Measurements from ENCODE around the gene SORT1.

DNA sequence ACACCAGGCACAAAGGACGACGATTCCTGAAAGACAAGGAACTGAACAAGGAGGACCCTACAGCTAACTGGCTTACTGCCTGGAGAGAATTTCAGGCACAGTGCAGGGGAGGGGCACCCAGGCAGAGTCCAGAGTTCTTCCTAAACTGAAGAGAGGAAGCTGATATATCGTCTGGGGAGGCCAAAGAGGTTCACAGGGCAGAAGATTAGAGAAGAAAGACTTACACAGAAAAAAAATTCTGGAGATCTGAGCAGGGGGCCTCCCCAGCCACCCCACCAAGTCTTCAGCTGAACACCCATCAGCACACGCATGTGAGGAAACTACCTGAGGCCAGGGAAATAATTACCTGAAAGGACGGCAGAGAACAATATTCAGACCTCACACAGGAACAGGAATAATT, 24.6 kb downstream of the SORT1 start:
- TF ChIP-seq, protein P1, sequence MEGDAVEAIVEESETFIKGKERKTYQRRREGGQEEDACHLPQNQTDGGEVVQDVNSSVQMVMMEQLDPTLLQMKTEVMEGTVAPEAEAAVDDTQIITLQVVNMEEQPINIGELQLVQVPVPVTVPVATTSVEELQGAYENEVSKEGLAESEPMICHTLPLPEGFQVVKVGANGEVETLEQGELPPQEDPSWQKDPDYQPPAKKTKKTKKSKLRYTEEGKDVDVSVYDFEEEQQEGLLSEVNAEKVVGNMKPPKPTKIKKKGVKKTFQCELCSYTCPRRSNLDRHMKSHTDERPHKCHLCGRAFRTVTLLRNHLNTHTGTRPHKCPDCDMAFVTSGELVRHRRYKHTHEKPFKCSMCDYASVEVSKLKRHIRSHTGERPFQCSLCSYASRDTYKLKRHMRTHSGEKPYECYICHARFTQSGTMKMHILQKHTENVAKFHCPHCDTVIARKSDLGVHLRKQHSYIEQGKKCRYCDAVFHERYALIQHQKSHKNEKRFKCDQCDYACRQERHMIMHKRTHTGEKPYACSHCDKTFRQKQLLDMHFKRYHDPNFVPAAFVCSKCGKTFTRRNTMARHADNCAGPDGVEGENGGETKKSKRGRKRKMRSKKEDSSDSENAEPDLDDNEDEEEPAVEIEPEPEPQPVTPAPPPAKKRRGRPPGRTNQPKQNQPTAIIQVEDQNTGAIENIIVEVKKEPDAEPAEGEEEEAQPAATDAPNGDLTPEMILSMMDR (IDR thresholded peaks at IDR 0.05), result no peak
- TF ChIP-seq POLR2A (IDR thresholded peaks at IDR 0.05) (no peak), EP300 (IDR thresholded peaks at IDR 0.05) (no peak)
